RWPE1 (cell line): Measurements from ENCODE around the gene TBC1D22A.

Experiments used
- CTCF ChIA-PET: fragments of 350-600 bp; sonication (Branson Sonifier 250); formaldehyde crosslinking; extraction: SDS; loops from one replicate; lab custom pipeline; 2021; lab: Yijun Ruan, JAX
- POLR2A ChIA-PET: fragments of 400-600 bp; formaldehyde crosslinking; extraction: SDS; loops from one replicate; lab custom pipeline; 2020; ENCODE audit warnings: antibody characterized with exemption; ENCODE audit not compliant: low non-redundant PET; lab: Yijun Ruan, JAX
- DNase-seq: peaks from one replicate; pipeline ENCODE4 v3.0.0; 2012; ENCODE audit warnings: low spot score
- H3K27ac ChIP-seq: fragments of 450-650 bp; 2 replicates; pipeline ENCODE4 v1.5.1; 2017
- CTCF ChIP-seq: fragments of 450-650 bp; conservative IDR thresholded peaks from 2 replicates; pipeline ENCODE4 v1.5.1; 2017; ENCODE audit warnings: low read depth, mild to moderate bottlenecking

The TBC1D22A gene

GRCh38 chr22:47086596-47087248 is 324.3 kb downstream of the TBC1D22A start:
- no peak for DNase-seq
- no peak for TF ChIP-seq CTCF
- POLR2A ChIA-PET = no interaction called here
- H3K27ac ChIP-seq = no peak overlapping the region
- CTCF ChIA-PET = no interaction called here

- CTCF ChIA-PET = no interaction called here
- no peak for TF ChIP-seq CTCF
- DNase-seq = no peak
- no peak overlapping the region for H3K27ac ChIP-seq
- POLR2A ChIA-PET = no interaction called here
Measured at GRCh38 chr22:47088480-47089158, 326.2 kb downstream of the TBC1D22A start.

GRCh38 chr22:47089374-47089773 is 326.9 kb downstream of the TBC1D22A start:
- TF ChIP-seq CTCF = no peak
- H3K27ac ChIP-seq = no peak overlapping the region
- no peak for DNase-seq
- ChIA-PET CTCF (no interaction called here), POLR2A (no interaction called here)

- POLR2A ChIA-PET = no interaction called here
- CTCF ChIA-PET = no interaction called here
- no peak overlapping the region for H3K27ac ChIP-seq
- TF ChIP-seq CTCF = no peak
- DNase-seq = no peak
Measured at GRCh38 chr22:47089796-47090460, 327.5 kb downstream of the TBC1D22A start.

- ChIA-PET POLR2A (no interaction called here), CTCF (no interaction called here)
- DNase-seq = no peak
- no peak for TF ChIP-seq CTCF
- H3K27ac ChIP-seq = no peak overlapping the region
Measured at GRCh38 chr22:47090591-47091245, 328.3 kb downstream of the TBC1D22A start.

- DNase-seq = no peak
- TF ChIP-seq CTCF = no peak
- CTCF ChIA-PET = no interaction called here
- H3K27ac ChIP-seq = no peak overlapping the region
- POLR2A ChIA-PET = no interaction called here
Measured at GRCh38 chr22:47091246-47091651, 328.8 kb downstream of the TBC1D22A start.
